NT2/D1 (cell line): ENCODE results near the gene ITGA2B.

ENCODE experiments used
- YY1 ChIP-seq: IDR thresholded peaks from 2 replicates; pipeline ENCODE4 v1.6.1; 2011; ENCODE audit not compliant: insufficient read length, insufficient read depth
- ZNF274 ChIP-seq: IDR thresholded peaks from 2 replicates; pipeline ENCODE4 v1.6.1; 2011; ENCODE audit warnings: mild to moderate bottlenecking, low read depth, low read length

DNA sequence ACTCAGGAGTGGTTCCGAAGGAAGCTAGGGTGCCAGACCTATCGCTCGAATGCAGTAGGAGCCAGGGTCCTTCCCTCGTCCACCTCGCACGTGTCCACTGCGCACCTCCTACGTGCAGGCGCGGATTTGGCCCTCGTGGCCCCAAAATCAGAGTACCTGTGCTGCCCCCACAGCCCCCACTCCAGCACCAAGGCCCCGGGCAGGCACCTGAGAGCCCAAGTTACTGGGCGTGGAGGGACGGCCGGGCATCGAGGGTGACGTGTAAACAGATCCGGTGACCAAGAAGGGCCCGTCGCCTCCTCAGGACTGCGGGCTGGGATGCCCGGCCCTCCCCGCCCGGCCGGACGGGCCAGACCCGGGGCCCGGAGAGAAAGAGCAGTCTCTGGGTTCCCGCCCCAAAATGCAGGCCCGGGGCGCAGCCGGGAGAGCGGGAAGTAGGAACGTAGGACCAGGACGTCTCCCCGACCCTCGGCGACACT is 65.3 kb downstream of the ITGA2B start:
- TF ChIP-seq YY1 (no peak), ZNF274 (no peak)
